MM.1S (cell line): ENCODE measurements around the gene CKAP5.

Source experiments
- DNase-seq: peaks from one replicate; pipeline ENCODE4 v3.0.0-alpha.2; 2015
- H2AFZ ChIP-seq: fragments of 300-600 bp; sonication (generic); 2 replicates; pipeline ENCODE4 v1.6.0; 2016; ENCODE audit warnings: antibody characterized with exemption, low read length
- H3F3A ChIP-seq: fragments of 300-600 bp; sonication (generic); 2 replicates; pipeline ENCODE4 v1.6.1; 2016; ENCODE audit warnings: mild to moderate bottlenecking, antibody characterized with exemption, low read length, moderate library complexity, mixed read lengths; ENCODE audit not compliant: insufficient read depth
- H3K27ac ChIP-seq: fragments of 300-600 bp; sonication (generic); 2 replicates; pipeline ENCODE4 v1.5.1; 2016; ENCODE audit warnings: mild to moderate bottlenecking, low read length
- H3K27me3 ChIP-seq: fragments of 300-600 bp; sonication (generic); replicated peaks from 2 replicates; pipeline ENCODE4 v1.6.0; 2016; ENCODE audit warnings: low read length; ENCODE audit not compliant: insufficient read depth
- H3K36me3 ChIP-seq: fragments of 300-600 bp; sonication (generic); replicated peaks from 2 replicates; pipeline ENCODE4 v1.6.1; 2016; ENCODE audit warnings: mild to moderate bottlenecking, low read length, mixed read lengths; ENCODE audit not compliant: insufficient read depth
- H3K4me1 ChIP-seq: fragments of 300-600 bp; sonication (generic); 2 replicates; pipeline ENCODE4 v1.6.1; 2016; ENCODE audit warnings: low read length, mixed read lengths
- H3K4me2 ChIP-seq: fragments of 300-600 bp; sonication (generic); 2 replicates; pipeline ENCODE4 v1.6.0; 2016; ENCODE audit warnings: low read depth, low read length
- H3K4me3 ChIP-seq: fragments of 300-600 bp; sonication (generic); 2 replicates; pipeline ENCODE4 v1.5.1; 2016; ENCODE audit warnings: low read length, mixed read lengths
- H3K79me2 ChIP-seq: fragments of 300-600 bp; sonication (generic); 2 replicates; pipeline ENCODE4 v1.6.1; 2016; ENCODE audit warnings: mixed run types, low read length, mixed read lengths
- H3K9ac ChIP-seq: fragments of 300-600 bp; sonication (generic); 2 replicates; pipeline ENCODE4 v1.6.1; 2016; ENCODE audit warnings: low read length, mixed read lengths
- H3K9me2 ChIP-seq: fragments of 300-600 bp; sonication (generic); replicated peaks from 2 replicates; pipeline ENCODE4 v1.6.1; 2016; ENCODE audit warnings: mild to moderate bottlenecking, low read length, mixed read lengths; ENCODE audit not compliant: insufficient read depth
- H3K9me3 ChIP-seq: fragments of 300-600 bp; sonication (generic); replicated peaks from 2 replicates; pipeline ENCODE4 v1.6.1; 2016; ENCODE audit warnings: mild to moderate bottlenecking, low read length, mixed read lengths; ENCODE audit not compliant: insufficient read depth
- H4K20me1 ChIP-seq: fragments of 300-600 bp; sonication (generic); 2 replicates; pipeline ENCODE4 v1.6.1; 2016; ENCODE audit warnings: mild to moderate bottlenecking, low read length, moderate library complexity, mixed read lengths; ENCODE audit not compliant: insufficient read depth
- EZH2 ChIP-seq: fragments of 300-600 bp; sonication (generic); optimal IDR thresholded peaks from 2 replicates; pipeline ENCODE3; 2017; ENCODE audit warnings: low read depth, mild to moderate bottlenecking, antibody characterized with exemption, low read length, mixed read lengths
- EZH2phosphoT487 ChIP-seq: fragments of 300-600 bp; sonication (generic); IDR thresholded peaks from 2 replicates; pipeline ENCODE4 v1.6.1; 2018; ENCODE audit warnings: antibody characterized with exemption, low read length
- TF ChIP-seq, protein P1 (sequence below): fragments of 300-600 bp; sonication (generic); IDR thresholded peaks from 2 replicates; pipeline ENCODE4 v1.5.1; 2016; ENCODE audit warnings: antibody characterized with exemption, low read length, mixed read lengths

The CKAP5 gene

DNA sequence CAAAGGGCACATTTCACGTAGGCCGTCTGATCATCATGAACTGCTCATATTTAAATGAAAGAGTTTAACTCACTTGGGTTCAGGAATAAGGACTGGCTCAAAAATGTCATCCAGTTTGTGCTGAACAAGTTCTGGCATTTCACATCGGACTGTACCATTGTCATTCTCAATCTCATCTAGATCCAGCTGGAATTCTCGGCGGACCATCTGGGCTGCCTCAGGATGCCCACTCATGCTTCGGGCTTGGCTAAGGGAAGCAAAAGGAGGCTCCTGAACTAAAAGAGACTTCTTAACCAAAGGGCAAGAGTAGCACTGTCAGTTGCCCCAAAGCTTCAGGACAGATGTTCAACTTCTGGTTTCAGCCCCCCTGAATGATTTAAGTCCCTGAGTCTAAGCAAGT lies 86.9 kb downstream of the CKAP5 start:
- Histone ChIP-seq H4K20me1 (no peaks in the 10 kb centered on the region), H3K9me2 (no peaks in the 10 kb centered on the region), H3F3A (no peaks in the 10 kb centered on the region), H3K79me2 (no peaks in the 10 kb centered on the region), H3K27ac (no peak overlapping the region), H2AFZ (no peak overlapping the region), H3K36me3 (peaks cover 24% of the 10 kb centered on the region; the same call in 1 of the 2 replicates), H3K4me2 (no peak overlapping the region), H3K4me3 (no peak overlapping the region), H3K9me3 (no peaks in the 10 kb centered on the region), H3K27me3 (no peaks in the 10 kb centered on the region), H3K9ac (no peak overlapping the region), H3K4me1 (no peaks in the 10 kb centered on the region)
- no peak for TF ChIP-seq EZH2
- no peak for TF ChIP-seq EZH2phosphoT487
- TF ChIP-seq, protein P1, sequence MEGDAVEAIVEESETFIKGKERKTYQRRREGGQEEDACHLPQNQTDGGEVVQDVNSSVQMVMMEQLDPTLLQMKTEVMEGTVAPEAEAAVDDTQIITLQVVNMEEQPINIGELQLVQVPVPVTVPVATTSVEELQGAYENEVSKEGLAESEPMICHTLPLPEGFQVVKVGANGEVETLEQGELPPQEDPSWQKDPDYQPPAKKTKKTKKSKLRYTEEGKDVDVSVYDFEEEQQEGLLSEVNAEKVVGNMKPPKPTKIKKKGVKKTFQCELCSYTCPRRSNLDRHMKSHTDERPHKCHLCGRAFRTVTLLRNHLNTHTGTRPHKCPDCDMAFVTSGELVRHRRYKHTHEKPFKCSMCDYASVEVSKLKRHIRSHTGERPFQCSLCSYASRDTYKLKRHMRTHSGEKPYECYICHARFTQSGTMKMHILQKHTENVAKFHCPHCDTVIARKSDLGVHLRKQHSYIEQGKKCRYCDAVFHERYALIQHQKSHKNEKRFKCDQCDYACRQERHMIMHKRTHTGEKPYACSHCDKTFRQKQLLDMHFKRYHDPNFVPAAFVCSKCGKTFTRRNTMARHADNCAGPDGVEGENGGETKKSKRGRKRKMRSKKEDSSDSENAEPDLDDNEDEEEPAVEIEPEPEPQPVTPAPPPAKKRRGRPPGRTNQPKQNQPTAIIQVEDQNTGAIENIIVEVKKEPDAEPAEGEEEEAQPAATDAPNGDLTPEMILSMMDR, result no peak
- no peak for DNase-seq

DNA sequence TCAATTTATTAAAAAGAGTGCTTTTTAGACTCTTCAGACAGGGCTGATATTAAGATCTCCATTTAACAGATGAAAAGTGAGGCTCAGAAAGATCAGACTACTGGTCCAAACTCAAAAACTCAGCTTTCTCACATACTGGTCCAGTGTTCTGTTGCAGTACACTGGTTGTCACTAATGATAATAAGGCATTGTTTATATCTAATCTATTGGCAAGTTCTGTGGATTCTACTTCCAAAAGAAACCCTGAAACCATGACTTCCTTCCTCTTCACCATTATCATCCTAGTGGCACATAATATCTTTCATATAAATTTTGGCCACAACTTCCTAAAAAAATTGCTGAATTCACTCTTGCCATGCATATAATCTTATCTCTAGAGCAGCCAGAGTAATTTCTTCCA lies 90.1 kb downstream of the CKAP5 start:
- Histone ChIP-seq H3K27ac (no peak overlapping the region), H3K9me3 (no peaks in the 10 kb centered on the region), H3K27me3 (no peaks in the 10 kb centered on the region), H3K9ac (no peak overlapping the region), H3K9me2 (no peaks in the 10 kb centered on the region), H4K20me1 (no peaks in the 10 kb centered on the region), H3K4me2 (no peak overlapping the region), H3F3A (no peaks in the 10 kb centered on the region), H3K4me3 (no peak overlapping the region), H2AFZ (no peak overlapping the region), H3K36me3 (peaks cover 22% of the 10 kb centered on the region), H3K4me1 (no peaks in the 10 kb centered on the region), H3K79me2 (no peaks in the 10 kb centered on the region)
- TF ChIP-seq, protein P1, result no peak
- TF ChIP-seq EZH2phosphoT487, result no peak
- no peak for TF ChIP-seq EZH2
- no peak for DNase-seq

DNA sequence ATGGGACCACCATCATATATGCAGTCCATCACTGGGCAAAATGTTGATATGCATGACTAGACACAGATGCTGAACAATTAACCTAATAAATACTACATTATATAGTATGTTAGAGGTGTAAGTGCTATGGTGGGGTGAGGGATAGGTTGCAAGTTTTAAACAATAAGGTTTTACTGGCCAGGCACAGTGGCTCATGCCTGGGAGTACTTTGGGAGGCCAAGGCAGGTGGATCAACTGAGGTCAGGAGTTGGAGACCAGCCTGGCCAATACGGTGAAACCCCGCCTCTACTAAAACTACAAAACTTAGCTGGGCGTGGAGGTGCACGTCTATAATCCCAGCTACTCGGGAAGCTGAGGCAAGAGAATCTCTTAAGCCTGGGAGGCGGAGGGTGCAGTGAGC lies 98.9 kb downstream of the CKAP5 start:
- Histone ChIP-seq H3K9me3 (no peaks in the 10 kb centered on the region), H3K36me3 (peaks cover 16% of the 10 kb centered on the region), H2AFZ (no peak overlapping the region), H3K27me3 (no peaks in the 10 kb centered on the region), H3K79me2 (no peaks in the 10 kb centered on the region), H3K27ac (no peak overlapping the region), H3K9me2 (no peaks in the 10 kb centered on the region), H3F3A (no peaks in the 10 kb centered on the region), H3K4me1 (no peaks in the 10 kb centered on the region), H3K9ac (no peak overlapping the region), H3K4me3 (no peak overlapping the region), H4K20me1 (no peaks in the 10 kb centered on the region), H3K4me2 (no peak overlapping the region)
- DNase-seq, result no peak
- TF ChIP-seq EZH2phosphoT487 (no peak), EZH2 (no peak)
- TF ChIP-seq, protein P1, result no peak
